GM21515 (cell line): ENCODE measurements around the gene ZBTB21.
A peak's percentile ranks its signal among the peaks of the same experiment; 100 is the strongest.

Source experiments
- ATAC-seq: cut with Tn5 transposase; IDR thresholded peaks from one replicate; pipeline ENCODE4 v1.9.1; 2021; ENCODE audit not compliant: unreplicated experiment

ZBTB21 gene

DNA sequence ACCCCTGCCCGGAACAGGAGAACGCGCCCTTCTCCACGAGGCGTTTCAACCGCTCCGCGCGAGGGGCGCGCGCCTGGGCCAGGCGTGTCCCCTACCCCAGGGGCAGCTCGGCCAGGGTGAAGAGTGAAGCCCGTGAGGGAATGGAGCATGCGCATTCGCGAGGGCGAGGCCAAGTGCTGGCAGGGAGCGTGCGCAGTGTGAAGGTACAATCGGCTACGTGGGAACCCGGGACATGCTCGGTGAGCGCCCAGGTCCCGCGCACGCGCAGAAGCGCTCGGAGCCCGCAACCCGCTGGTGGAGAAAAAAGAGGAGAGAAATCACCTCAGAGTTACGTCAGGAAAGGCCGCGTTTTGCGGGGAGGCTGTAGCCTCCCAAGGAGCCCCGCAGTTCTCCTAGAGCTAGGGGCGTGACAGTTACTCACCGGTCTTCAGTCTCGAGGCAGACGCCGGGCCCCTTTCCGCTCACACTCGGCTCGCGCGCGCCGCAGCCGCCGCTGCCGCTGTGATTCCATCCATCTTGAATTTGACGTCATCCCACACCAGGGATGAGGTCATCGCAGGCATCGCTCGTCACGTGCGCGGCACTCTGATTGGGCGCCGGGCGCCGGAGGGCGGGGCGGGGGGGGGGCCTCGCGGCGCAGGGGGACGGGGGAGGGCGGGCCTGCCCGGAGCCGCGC is at the start of gene ZBTB21:
Gene ZBTB21, minus strand, starts transcription at position 530 of the 676 bp plus-strand sequence. CDS start 16,265 bp downstream, outside the sequence.
- peak; percentile 62 for ATAC-seq

DNA sequence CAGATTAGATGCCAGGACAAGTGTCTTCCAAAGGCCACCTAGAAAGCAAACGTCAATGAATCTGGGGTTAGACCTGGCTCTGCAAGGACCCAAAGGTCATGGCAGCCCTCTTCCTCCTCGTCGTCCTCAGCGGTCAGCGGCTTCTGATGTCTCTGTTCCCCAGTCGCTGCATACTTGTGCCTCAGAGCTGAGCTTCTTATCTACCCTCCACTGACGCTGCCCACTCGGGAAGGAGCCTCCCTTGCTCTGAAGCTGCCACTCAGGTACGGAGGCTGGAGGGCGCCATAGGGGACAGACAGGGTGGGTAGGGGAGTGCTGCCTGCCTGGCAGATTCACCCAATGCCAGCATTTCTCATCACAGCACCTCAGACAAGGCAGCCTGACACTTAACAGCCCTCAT is 49.6 kb upstream of the ZBTB21 start:
- no peak for ATAC-seq

DNA sequence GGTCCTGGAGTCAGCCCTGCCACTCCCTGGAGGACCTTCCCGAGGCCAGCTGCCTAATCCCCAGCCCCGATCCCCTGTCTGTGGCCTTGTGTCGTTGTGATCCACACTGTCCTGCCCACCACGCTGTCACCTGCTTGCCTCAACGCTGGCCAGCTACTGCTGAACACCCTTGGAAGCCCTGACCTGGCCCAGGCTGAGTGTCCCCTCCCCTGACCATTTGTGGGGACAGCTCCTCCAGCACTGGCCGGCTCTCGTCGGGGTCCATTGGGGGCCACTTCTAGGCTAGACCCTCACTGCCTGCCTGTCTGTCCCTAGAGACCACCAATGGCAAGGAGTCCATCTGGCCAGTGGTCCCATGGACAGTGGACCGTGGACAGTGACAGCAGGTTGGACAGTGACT is 49.0 kb upstream of the ZBTB21 start:
- no peak for ATAC-seq

DNA sequence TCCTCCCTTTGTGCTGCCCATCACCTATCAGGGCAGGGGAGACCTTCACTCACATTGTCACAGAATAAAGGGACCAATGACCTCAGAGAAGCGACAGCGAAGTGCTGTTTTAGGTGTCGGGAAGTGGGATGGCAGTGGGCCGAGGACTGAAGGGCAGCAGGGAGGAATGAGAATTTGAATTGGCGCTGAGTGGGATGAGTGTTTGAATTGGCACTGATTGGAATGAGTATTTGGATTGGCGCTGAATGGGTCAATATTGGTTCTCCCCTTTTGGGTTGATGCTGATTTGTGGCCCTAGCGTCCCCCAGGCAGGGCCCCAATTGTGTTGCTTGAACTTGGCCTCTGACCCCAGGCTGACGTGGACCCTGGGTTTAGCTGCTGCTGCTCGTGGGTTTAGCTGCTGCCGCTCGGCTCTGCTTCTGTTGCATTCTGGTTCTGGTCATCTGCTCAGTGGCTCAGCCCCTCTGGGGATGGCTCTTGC is 48.5 kb upstream of the ZBTB21 start:
- ATAC-seq, result no peak

DNA sequence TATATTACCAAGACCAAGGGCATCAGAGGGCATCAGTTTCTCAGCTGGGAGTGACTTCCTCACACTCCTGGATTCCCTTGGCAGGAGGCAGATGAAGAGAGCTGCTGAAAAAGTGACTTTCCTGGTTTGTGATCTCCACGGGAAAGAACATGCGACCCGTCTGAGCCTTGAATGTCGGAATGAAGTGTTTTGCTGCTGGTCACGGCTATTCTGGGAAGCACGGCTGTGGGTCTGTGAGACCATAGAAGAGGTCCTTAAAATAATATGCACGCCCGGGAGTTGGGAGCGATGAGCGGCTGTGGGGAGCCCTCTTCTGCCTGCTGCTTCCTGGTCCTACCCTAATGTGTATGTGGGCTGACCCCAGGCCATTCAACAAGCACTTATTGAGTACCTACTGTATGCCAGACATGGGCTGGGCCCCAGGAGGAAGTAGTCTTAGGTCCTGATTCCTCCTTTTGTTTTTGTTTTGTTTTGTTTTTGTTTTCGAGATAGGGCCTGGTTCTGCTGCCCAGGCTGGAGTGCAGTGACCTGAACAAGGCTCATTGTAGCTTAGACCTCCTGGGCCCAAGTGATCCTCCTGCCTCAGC is 47.8 kb upstream of the ZBTB21 start:
- no peak for ATAC-seq

DNA sequence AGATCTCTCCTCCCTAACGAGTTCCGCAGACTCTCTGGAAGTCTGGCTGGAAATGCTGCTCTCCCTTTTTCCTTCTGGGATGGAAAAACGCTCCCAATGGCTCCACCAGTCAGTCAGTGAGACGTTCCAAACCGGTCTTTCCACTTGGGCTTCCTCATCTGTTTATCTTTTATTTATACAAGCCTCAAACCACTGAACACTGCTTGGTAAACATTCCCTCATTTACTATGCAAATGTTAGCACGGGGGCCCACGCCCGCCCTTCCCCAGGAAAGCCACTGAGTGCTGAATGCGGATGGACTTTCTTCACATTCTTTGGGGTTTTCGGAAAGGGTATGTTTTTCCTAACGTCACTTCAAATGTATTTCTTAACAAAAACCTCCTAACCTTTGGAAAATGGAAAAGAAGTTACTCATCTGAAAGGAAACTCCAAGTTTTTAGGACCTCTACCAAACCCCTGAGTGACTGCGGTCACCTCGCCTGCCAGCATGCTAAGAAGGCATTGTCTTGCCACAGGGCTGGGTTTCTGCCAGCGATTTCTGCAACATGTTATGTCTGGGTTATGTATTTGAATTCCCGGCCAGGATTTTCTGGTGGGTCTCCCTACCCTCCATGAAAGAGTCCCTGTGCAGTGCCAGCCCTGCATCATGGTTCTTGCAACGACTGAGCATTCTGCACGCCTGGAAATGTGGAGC is 47.0 kb upstream of the ZBTB21 start:
- ATAC-seq, result no peak

DNA sequence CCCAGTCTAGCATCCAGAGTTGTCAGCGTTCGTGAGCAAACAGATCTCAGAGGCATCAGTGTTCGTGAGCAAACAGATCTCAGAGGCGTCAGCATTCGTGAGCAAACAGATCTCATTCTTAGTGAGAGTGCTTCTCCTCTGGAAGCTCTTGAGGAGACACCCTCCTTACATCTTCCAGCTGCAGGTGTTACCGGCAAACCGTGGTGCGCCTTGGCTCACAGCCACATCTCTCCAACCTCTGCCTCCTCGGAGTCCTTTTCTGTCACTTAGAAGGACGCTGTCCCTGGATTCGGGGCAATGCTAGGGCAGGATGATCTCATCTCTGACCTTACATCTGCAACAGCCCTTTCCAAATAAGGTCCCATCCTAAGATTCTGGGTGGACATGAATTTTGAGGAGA is 46.3 kb upstream of the ZBTB21 start:
- no peak for ATAC-seq

DNA sequence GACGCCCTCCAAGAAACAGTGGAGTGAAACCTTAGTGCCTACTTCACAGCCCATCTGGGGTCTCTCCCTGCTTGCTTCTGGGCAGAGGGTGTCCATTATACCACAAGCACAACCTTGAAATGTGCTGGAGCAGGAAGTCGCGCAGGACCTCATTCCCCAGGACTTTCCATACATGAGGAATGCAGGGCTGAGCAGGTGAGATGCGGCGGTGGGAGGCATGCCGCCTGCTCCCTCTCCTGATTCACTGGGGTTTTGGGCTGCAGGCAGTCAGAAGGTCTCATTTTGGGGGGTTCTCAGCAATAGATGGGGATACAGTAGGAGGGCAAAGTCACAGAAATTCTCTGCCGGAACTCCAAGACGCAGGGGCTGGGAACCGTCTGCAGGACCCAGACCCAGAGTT is 45.3 kb upstream of the ZBTB21 start:
- ATAC-seq, result no peak

DNA sequence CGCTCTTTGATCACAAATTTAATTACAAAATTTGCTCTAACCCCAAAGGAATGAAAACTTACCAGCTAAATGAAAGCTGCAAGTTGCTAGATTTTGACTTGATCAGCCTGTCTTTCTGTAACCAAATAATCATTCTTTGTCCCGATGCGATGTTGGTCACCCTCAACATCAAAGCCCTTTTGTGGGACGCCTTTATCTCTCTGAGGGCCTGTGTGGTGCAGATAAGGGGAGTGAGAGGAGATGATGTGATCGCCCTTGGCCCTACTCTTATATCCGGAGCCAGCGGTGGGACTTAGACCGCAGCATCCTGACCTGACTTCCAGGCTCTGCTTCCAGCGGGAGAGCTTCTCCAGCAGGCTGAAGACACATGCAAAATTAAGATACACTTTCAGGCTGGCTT is 41.6 kb upstream of the ZBTB21 start:
- ATAC-seq, result no peak

DNA sequence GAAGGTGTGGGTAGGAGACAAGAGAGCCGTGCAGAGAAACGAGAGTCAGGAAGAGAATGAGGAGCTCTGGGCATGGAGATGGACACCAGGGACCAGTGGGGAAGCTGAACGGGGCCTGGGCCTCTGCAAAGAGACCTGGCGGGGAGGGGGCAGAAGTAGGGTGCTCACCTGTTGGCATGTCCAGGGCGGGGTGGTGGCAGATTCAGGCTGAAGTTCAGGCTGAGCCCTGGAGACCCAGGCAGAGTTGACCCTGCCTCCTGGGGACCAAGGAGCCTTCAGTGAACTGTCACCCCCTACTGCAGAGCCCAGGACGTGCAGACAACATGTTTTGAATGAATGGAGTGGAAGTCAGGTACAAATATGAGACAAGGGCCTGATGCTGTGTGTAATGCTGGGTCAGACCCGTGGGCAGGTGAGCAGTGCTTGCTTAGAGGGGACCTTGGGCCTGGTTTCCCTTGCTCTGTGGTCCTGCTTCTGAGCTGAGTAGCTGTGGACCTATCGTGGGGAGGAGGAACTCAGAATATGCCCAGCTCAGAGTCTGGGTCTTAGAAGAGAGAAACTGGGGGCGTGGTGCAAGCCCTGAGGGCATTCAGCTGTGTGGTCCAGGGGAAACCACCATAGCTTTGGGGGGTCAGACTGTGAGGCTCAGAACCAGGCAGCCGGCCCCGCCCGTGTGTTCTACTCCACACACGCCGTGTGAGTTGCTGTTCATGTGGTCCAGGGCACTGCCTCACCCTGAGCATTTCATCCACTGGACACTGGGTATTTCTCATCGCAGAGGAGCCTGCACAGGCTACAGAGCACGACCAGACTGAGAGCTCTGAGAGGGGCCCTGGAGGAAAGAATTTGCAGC is 39.6 kb upstream of the ZBTB21 start:
- no peak for ATAC-seq

DNA sequence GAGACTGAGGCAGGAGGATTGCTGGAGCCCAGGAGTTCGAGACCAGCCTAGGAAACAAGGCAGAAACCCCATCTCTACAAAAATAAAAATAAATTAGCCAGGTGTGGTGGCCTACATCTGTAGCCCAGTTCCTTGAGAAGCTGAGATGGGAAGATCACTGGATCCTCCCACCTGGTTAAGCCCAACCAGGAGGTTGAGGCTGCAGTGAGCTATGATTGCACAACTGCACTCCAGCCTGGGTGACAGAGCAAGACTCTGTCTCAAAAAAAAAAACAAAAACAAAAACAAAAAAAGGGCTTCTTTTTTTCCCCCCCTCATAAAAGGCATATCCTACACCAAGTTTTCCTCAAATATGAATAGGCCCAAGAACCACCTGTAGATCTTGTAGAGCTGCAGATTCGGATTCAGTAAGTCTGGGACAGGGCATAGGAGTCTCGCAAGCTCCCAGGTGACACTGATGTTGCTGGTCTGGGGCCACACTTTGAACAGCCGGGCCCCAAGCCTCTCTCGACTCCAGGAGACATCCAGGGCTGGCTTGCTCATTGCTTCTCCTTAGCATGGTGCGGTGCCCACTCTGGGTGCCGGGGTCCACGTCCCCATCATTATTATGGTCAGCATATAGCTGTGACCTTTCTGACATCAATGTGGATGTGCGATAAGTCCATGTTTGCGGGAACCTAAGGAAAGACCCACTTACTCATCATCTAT is 38.9 kb upstream of the ZBTB21 start:
- ATAC-seq, result no peak

DNA sequence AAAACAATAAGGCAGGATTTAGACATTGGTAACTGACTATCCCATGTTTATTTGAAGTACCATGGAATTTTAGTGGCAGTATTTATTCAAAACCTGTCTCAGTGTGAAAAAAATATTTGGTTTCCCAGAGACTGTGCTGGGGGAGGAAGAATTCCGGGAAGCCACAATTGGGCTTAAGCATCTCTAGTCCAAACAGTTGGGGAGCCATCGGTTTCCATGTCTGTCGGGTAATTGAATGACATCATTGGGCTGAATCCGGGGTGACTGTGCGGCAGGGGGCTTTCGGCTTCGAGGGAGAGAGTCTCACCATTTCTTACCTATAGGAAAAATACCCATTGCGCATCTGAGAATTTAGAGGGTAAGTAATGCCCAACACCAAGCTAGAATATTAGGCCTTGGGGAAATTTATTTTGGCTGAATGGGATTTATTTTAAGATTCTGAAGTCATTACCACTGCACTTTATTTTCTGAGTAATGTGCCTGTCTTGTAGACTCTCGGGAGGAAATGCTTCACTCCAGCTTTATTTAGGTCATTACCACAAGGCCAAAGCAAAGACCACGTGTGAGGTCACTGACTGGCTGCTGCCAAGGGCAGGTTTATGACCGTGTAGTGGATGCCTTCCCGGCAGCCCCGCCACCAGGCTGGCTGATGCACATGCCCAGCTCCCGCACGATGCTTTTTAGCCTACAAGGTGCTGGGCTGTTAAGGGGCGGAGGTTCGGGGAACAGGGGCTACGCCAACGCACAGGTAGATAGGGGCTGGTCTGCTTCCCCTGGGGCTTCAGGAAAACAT is 37.9 kb upstream of the ZBTB21 start:
- no peak for ATAC-seq

DNA sequence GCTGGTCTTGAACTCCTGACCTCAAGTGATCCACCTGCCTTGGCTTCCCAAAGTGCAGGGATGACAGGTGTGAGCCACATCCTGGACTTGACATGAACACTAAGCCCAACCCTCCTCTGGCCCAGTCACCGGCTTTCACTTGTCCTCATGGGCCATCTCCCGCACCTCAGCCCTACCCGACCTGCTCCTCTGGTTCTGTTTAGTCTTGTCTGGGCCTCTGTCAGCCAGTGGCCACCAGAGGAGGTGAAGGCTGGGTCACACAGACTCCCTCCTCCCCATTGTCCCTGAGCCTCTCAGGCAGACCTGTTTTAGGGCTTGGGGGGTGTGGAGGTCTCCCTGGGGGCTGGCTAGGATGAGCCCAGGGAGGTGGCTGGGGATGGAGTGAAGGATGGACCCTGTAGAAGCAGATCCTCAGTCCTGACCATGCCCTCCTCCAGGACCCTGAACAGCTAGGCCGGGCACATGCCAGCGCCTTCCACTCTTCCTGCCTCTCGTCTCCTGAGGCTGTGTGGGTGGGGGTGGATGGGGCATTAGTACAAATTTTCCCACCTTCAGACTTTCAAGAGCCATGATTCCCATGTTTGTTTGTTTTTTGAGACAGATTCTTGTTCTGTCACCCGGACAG is 34.8 kb upstream of the ZBTB21 start:
- no peak for ATAC-seq

DNA sequence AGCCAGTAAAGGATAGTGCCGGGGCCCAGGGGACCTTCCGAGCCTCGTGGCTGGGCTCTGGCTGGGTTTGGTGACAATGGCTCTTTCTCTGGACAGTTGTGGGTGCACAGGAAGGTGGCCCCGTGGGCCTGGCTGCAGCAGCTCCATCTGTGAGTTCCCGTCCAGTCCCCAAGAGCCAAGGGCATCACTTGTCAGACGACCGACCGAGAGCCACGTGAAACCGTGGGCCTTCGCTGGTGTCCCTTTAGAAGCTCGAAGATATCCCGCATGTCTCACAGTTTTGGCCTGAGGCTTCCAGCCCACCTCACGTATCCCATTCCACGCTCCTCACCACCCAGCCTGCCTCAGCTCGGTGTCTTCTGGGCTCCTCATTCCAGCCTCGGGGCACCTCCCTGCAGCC is 33.8 kb upstream of the ZBTB21 start:
- ATAC-seq, result no peak

DNA sequence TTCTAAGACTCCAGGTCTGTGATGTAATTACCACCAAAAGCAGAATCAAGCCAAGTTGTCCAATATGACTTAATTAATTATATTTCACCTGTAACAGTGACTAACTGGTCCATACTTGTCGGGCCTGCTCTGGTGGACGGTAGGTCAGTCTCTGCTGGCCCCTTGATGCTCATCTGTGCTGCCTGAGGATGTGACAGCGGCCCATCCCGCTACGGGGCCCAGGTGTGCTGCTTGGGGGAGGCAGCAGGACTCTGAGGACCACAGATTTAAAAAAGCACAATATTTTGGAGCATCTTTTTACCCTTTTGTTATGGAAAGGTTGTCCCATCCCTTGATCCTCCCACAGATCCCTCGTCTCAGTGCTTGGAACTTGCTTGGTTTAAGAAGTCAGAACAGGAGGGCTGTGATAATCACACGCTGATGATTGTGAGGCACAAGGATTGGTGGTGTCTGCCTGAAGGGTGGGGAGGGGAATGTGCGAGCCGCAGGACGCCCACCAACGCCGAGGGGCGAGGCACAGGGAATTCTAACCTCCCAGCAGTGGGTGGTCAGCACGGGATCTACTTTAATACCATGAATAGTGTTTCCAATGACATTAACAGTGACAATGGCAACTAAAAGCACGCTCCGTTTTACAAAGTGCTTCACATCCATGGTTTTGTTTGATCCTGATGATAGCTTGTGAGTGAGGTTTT is 33.2 kb upstream of the ZBTB21 start:
- no peak for ATAC-seq

DNA sequence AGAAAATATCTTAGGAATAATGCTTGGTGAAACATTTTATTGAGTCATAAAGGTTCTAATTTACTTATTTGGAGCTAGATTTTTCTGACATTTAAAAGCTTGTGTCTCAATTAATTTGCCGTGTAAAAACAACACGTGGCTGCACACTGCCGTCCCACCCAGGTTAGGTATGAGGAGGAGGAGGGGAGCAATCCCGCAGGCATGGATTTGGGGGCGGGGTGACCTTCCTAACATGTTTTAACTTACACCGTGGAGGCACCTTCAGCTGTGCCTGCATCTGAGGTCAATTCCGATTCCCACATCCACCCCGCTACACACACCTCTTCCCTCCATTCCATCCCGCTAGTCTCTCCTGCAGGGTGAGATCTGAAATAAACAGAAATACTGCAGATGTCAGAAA is 32.5 kb upstream of the ZBTB21 start:
- no peak for ATAC-seq

DNA sequence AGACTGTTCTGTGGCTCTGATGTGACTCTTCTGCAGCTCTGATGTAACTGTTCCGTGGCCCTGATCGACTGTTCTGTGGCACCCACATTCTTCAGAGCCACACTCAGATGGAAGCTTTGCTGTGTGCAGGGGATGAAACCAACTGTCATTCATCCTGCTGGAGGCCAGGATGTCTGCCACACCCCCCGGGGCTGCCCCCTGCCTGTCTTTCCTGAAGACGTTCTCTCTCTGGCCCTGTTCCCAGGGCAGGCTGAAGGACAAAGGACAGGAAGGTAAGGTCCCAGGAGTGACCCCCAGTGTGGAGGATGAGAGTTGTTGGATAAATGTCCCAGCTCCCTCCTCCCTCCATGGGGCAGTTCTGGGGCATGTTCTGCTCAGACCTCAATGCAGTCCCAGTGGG is 31.6 kb upstream of the ZBTB21 start:
- ATAC-seq, result no peak

DNA sequence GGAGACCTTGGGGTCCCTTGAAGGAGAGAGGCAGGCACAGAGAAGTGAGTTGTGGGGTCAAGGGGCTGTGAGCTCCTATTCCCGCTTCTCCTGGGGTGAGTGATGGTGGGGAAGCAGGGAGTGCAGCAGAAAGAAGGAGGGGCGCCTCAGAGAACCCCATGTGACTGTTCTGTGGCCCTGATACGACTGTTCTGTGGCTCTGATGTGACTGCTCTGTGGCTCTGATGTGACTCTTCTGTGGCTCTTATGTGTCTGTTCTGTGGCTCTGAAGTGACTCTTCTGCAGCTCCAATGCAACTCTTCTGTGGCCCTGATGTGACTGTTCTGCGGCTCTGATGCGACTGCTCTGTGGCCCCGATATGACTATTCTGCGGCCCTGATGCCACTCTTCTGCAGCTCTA is 31.1 kb upstream of the ZBTB21 start:
- no peak for ATAC-seq
